ENCODE data around the gene GABRD.

GABRD gene

DNA sequence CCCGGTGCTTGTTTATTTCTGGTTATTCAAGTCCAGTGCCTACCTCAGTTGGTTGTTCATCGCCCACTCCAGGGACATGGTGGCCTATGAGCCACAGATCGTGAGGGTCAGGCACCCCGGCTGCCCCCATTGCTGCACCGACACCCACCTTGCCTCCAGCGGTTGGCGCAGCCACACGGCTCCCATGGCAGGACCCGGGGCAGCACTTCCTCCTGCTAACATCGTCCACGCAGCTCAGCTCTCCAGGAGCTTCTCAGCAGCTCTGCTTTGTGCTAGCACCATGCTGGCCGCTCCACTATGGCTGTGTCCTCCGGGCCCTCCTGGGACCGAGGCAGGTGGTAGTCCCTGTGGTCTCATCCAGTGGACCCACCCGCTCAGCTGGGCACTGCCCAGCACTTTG lies 17.1 kb downstream of the GABRD start:
- TF ChIP-seq FOXP2 (optimal IDR thresholded peaks at IDR 0.05; ENCODE audit: borderline replicate concordance, extremely low read depth, extremely low read length, insufficient read depth) (no peak), POLR2AphosphoS5 (IDR thresholded peaks at IDR 0.05; ENCODE audit: low read depth, low read length) (no peak), REST (IDR thresholded peaks at IDR 0.05; ENCODE audit: insufficient read depth in 1 of 2, low read depth in 2 of 2, low read length in 2 of 2) (no peak), SIN3A (IDR thresholded peaks at IDR 0.05; ENCODE audit: borderline replicate concordance, insufficient read depth, low read length) (no peak), TAF1 (IDR thresholded peaks at IDR 0.05; ENCODE audit: borderline replicate concordance, insufficient read depth, low read length) (no peak)

- TF ChIP-seq TAF1 (IDR thresholded peaks at IDR 0.05; ENCODE audit: borderline replicate concordance, insufficient read depth, low read length) (no peak), SIN3A (IDR thresholded peaks at IDR 0.05; ENCODE audit: borderline replicate concordance, insufficient read depth, low read length) (no peak), FOXP2 (optimal IDR thresholded peaks at IDR 0.05; ENCODE audit: borderline replicate concordance, extremely low read depth, extremely low read length, insufficient read depth) (no peak), REST (IDR thresholded peaks at IDR 0.05; ENCODE audit: insufficient read depth in 1 of 2, low read depth in 2 of 2, low read length in 2 of 2) (no peak), POLR2AphosphoS5 (IDR thresholded peaks at IDR 0.05; ENCODE audit: low read depth, low read length) (no peak)
Observed at GRCh38 chr1:2037314-2037979, 18.3 kb downstream of the GABRD start.

DNA sequence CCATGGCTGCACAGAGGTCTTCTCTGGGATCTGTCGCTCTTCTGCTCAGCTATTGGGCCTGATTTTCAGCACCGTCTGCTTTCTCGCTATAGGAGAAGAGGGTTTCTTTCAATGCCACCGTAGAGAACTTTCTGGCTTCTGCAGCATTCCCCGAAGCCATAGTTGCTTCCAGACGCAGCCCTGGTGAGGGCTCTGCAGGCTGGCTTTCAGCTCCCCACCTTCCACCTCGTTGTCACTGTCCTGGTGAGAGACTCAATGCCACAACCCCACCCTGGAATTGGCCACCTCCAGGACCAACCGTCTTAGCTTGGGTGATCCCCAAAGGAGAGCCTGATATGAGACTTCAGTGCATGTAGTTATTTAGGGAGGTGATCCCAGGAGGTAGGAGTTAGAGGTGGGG lies 19.1 kb downstream of the GABRD start:
- TF ChIP-seq SIN3A (IDR thresholded peaks at IDR 0.05; ENCODE audit: borderline replicate concordance, insufficient read depth, low read length) (no peak), FOXP2 (optimal IDR thresholded peaks at IDR 0.05; ENCODE audit: borderline replicate concordance, extremely low read depth, extremely low read length, insufficient read depth) (no peak), REST (IDR thresholded peaks at IDR 0.05; ENCODE audit: insufficient read depth in 1 of 2, low read depth in 2 of 2, low read length in 2 of 2) (no peak)

DNA sequence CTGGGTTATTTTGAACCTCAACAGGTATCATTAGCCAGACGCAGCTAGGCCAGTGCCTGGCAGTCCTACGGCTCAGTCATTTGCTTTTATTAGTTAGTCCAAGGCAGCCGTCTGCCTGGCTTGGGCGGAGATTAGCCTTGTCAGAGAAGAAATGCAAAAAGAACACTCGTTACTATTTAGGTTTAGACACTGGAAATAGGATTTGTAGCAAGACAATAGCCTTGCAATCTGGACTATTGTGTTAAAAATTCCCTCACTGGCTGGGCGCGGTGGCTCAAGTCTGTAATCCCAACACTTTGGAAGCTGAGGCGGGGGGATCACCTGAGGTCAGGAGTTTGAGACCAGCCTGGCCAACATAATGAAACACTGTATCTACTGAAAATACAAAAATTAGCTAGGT lies 20.1 kb downstream of the GABRD start:
- TF ChIP-seq REST (IDR thresholded peaks at IDR 0.05; ENCODE audit: insufficient read depth in 1 of 2, low read depth in 2 of 2, low read length in 2 of 2) (no peak), SIN3A (IDR thresholded peaks at IDR 0.05; ENCODE audit: borderline replicate concordance, insufficient read depth, low read length) (no peak), POLR2AphosphoS5 (IDR thresholded peaks at IDR 0.05; ENCODE audit: low read depth, low read length) (no peak), FOXP2 (optimal IDR thresholded peaks at IDR 0.05; ENCODE audit: borderline replicate concordance, extremely low read depth, extremely low read length, insufficient read depth) (no peak), TAF1 (IDR thresholded peaks at IDR 0.05; ENCODE audit: borderline replicate concordance, insufficient read depth, low read length) (no peak)

DNA sequence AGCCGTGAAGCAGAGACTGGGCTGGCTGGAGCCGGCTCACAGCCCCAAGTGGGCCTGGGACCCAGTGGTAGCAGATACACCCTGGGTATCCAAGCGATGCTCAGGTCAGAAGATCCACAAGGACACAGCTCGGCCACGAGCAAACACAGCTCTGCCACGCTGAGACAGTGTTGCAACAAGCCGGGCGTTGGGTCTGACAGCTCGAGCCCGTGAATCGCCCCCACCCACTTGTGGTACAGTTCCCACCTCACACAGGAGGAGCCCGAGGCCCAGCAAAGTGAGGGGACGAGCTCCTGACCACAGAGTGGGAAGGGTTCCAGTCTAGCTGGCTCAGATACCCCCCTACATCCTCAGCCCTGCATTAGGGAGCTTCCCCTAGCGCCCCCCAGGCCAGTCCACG lies 22.2 kb downstream of the GABRD start:
- TF ChIP-seq TAF1 (IDR thresholded peaks at IDR 0.05; ENCODE audit: borderline replicate concordance, insufficient read depth, low read length) (no peak), SIN3A (IDR thresholded peaks at IDR 0.05; ENCODE audit: borderline replicate concordance, insufficient read depth, low read length) (no peak), REST (IDR thresholded peaks at IDR 0.05; ENCODE audit: insufficient read depth in 1 of 2, low read depth in 2 of 2, low read length in 2 of 2) (no peak), POLR2AphosphoS5 (IDR thresholded peaks at IDR 0.05; ENCODE audit: low read depth, low read length) (no peak), FOXP2 (optimal IDR thresholded peaks at IDR 0.05; ENCODE audit: borderline replicate concordance, extremely low read depth, extremely low read length, insufficient read depth) (no peak)

Measured in PFSK-1 (cell line).